Nephron (organoid): ENCODE data around the gene FOXD3.
A peak's percentile ranks its signal among the peaks of the same experiment; 100 is the strongest.

Experiments used
- H3K27ac Mint-ChIP-seq, 3 experiments: 2 replicates each; pipeline ENCODE4 v1.8.0; 2020; ENCODE audit warnings: mixed read lengths in 3 of 3, mild to moderate bottlenecking in 2 of 3, moderate library complexity in 1 of 3
- H3K27me3 Mint-ChIP-seq: 2 replicates; pipeline ENCODE4 v1.8.0; 2021; ENCODE audit warnings: low read depth, mild to moderate bottlenecking, moderate library complexity, mixed read lengths
- H3K36me3 Mint-ChIP-seq: 2 replicates; pipeline ENCODE4 v1.8.0; 2020; ENCODE audit warnings: low read depth, mixed read lengths
- H3K4me1 Mint-ChIP-seq: 2 replicates; pipeline ENCODE4 v1.8.0; 2020; ENCODE audit warnings: mixed read lengths
- H3K4me3 Mint-ChIP-seq, 3 experiments: 2 replicates each; pipeline ENCODE4 v1.8.0; 2020; ENCODE audit warnings: mild to moderate bottlenecking in 3 of 3, mixed read lengths in 3 of 3, moderate library complexity in 2 of 3
- H3K9me3 Mint-ChIP-seq: 2 replicates; pipeline ENCODE4 v1.8.0; 2020; ENCODE audit warnings: mixed read lengths
- TF ChIP-seq, protein P1 (sequence below), 3 experiments: fragments of 200-600 bp; sonication (generic); IDR thresholded peaks; one replicate each; pipeline ENCODE4 v1.5.0; 2021; ENCODE audit warnings: antibody characterized with exemption in 3 of 3; ENCODE audit not compliant: unreplicated experiment in 3 of 3

Gene FOXD3

DNA sequence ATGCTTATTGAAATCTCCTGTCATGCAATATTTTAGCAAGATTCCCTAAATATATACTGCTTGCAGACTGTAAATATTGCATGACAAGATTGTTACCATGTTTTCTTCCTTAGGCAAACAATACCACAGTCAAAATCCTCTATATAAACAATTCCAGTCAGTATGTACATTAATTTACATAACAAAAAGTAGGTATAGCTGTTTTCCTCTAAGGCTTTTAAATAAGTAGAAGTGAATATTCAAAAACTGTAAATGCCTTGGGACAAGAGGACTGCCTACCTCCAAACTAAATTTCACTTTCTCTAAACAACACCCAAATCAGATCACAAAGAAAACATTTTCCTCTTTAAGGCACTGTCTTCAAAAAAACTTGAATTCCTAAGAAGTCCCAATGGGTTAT, 17.3 kb upstream of the FOXD3 start:
- TF ChIP-seq, protein P1, sequence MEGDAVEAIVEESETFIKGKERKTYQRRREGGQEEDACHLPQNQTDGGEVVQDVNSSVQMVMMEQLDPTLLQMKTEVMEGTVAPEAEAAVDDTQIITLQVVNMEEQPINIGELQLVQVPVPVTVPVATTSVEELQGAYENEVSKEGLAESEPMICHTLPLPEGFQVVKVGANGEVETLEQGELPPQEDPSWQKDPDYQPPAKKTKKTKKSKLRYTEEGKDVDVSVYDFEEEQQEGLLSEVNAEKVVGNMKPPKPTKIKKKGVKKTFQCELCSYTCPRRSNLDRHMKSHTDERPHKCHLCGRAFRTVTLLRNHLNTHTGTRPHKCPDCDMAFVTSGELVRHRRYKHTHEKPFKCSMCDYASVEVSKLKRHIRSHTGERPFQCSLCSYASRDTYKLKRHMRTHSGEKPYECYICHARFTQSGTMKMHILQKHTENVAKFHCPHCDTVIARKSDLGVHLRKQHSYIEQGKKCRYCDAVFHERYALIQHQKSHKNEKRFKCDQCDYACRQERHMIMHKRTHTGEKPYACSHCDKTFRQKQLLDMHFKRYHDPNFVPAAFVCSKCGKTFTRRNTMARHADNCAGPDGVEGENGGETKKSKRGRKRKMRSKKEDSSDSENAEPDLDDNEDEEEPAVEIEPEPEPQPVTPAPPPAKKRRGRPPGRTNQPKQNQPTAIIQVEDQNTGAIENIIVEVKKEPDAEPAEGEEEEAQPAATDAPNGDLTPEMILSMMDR (IDR thresholded peaks at IDR 0.05; ENCODE audit: unreplicated experiment in 3 of 3), result no peak
- H3K36me3 Mint-ChIP-seq, result no peaks in the 10 kb centered on the region
- H3K27ac Mint-ChIP-seq, result no peak overlapping the region
- peaks cover 6% of the 10 kb centered on the region for H3K9me3 Mint-ChIP-seq
- H3K27me3 Mint-ChIP-seq, result peaks cover 46% of the 10 kb centered on the region
- no peaks in the 10 kb centered on the region for H3K4me1 Mint-ChIP-seq
- no peak overlapping the region for H3K4me3 Mint-ChIP-seq

DNA sequence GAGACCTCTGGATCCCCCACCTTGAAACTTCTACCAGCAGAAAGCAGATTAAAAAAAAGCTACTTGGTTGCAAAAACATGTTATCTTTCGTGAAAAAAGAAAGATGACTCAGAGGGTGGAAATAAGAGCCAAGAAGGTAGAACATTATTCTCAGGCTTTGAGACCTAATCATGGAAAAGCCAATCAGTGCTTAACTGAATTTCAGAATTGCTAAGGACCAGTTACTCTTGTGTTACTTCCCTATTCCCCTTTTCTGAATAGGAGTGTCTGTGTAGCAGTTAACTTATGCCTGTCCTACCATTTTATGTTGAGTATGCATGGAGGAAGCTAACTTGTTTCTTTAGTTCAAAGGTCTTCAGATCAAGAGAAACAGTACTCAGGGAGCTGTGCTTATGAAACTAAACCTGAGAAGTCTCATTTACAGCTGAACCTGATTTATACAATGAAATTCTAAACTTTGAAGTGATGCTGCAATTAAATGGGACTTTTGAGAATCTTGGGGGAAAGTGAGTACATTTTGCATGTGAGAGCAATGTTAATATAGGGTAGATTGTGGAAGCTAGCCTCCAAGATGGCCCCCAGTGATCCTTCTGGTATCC, 15.1 kb upstream of the FOXD3 start:
- Mint-ChIP-seq H3K4me3 (no peak overlapping the region), H3K27ac (no peak overlapping the region), H3K9me3 (peaks cover 6% of the 10 kb centered on the region), H3K27me3 (peaks cover 48% of the 10 kb centered on the region), H3K4me1 (no peaks in the 10 kb centered on the region), H3K36me3 (no peaks in the 10 kb centered on the region)
- TF ChIP-seq, protein P1 (IDR thresholded peaks at IDR 0.05; ENCODE audit: unreplicated experiment in 3 of 3), result no peak

DNA sequence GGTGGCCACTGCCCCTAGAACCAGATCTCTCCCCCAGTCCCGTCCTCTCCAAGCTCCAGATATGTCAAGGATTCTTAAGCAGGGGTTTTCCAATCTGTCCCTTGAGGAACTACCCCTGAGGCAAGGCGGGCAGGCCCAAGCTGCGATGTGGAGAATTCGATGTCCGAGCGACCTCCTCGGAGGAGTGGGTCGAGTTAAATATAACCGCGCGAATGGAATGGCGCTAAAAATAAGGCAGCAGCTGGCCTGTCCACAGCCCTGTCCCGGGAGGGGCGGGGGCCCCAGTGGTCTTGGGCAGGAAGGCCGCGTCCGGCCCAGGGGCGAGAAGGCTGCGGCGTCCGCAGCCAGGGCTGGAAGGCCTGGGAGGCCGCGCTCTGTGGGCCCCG, 5.8 kb upstream of the FOXD3 start:
- peaks cover 7% of the 10 kb centered on the region for H3K9me3 Mint-ChIP-seq
- H3K27me3 Mint-ChIP-seq, result peaks cover 97% of the 10 kb centered on the region
- TF ChIP-seq, protein P1 (IDR thresholded peaks at IDR 0.05; ENCODE audit: unreplicated experiment in 3 of 3), result no peak
- H3K4me1 Mint-ChIP-seq, result peaks cover 37% of the 10 kb centered on the region
- no peaks in the 10 kb centered on the region for H3K36me3 Mint-ChIP-seq
- H3K4me3 Mint-ChIP-seq, result peak overlapping the region; percentile 61 to 81 (median 73)
- no peak overlapping the region for H3K27ac Mint-ChIP-seq

DNA sequence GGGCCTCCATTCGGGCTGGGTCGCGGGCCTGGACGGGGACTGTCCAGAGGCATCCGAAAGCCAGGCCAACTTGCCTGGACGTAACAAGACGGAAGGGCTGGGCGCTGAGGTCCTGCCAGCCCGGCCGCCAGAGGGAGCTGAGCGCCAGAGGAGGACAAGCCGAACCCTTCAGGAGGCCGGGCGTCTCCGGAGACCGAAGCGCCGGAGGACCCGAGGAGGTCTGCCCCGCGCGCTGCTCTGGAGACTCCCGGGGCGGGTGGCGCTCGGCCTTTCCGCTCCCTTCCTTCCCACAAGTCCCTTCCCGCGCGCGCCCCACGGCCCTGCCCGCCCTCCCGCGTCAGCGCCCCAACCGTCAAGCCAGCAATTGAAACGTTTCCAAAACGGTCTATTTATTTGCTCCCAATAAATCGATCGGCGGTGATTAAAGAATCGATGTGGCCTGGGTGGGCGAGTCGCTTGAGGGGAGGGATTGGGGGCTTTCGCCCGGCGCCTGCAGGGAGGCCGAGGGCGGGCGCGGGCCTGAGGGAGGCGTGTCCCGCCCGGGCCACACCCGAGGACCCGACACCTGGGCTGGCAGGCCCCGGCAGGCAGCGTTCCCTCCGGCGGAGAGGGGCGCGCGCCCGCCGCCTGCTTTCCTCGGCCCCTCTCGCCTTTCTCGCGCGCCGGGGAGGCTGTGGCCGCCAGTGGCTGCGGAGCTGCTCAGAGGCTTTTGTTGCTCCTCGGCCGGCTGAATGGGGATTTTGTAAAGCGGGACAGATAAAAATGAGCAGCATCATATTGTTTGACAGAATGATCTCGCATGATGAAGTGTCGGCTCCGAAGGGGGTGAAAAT, 5.2 kb upstream of the FOXD3 start:
- Mint-ChIP-seq H3K27ac (no peak overlapping the region), H3K4me3 (peak overlapping the region; percentile 74 to 81 (median 81)), H3K36me3 (no peaks in the 10 kb centered on the region), H3K9me3 (peaks cover 7% of the 10 kb centered on the region), H3K27me3 (peaks cover 100% of the 10 kb centered on the region), H3K4me1 (peaks cover 40% of the 10 kb centered on the region)
- TF ChIP-seq, protein P1 (IDR thresholded peaks at IDR 0.05; ENCODE audit: unreplicated experiment in 3 of 3), result peak; percentile 23 to 42 (median 41)

DNA sequence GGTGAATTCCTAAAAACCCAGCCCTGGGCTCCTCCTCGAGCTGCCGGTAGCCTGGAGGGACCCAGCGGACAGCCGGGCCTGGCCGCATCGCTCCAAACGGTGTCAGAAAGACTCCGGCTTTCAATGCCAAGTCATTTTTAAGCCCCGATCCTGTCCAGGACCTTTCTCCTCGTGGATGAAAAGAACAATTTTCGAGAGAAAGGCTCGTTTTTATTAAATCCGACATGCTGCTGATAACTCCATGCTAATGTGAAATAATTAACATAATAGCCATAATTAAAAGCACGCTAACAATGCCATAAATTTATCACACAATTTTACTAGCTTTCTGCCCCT, 4.6 kb upstream of the FOXD3 start:
- H3K27ac Mint-ChIP-seq, result no peak overlapping the region

More for the DNA sequence above, 4.6 kb upstream of the FOXD3 start:
- Mint-ChIP-seq H3K4me3 (peak overlapping the region; percentile 74 to 81 (median 81)), H3K9me3 (peaks cover 7% of the 10 kb centered on the region), H3K27me3 (peaks cover 100% of the 10 kb centered on the region), H3K36me3 (no peaks in the 10 kb centered on the region), H3K4me1 (peaks cover 40% of the 10 kb centered on the region)
- TF ChIP-seq, protein P1 (IDR thresholded peaks at IDR 0.05; ENCODE audit: unreplicated experiment in 3 of 3), result no peak
